PC-9 (cell line): ENCODE results near the gene BDH1.

ENCODE experiments used
- EZH2 ChIP-seq: fragments of 200-600 bp; sonication (generic); IDR thresholded peaks from 2 replicates; pipeline ENCODE4 v1.8.0; 2017; ENCODE audit warnings: antibody characterized with exemption, low read depth
- TF ChIP-seq, protein P1 (sequence below): fragments of 200-600 bp; sonication (generic); conservative IDR thresholded peaks from 2 replicates; pipeline ENCODE4 v1.6.1; 2017; ENCODE audit warnings: mixed run types, antibody characterized with exemption, mild to moderate bottlenecking, moderate library complexity

GRCh38 chr3:197499427-197499826 lies 56.3 kb downstream of the BDH1 start:
- TF ChIP-seq, protein P1, sequence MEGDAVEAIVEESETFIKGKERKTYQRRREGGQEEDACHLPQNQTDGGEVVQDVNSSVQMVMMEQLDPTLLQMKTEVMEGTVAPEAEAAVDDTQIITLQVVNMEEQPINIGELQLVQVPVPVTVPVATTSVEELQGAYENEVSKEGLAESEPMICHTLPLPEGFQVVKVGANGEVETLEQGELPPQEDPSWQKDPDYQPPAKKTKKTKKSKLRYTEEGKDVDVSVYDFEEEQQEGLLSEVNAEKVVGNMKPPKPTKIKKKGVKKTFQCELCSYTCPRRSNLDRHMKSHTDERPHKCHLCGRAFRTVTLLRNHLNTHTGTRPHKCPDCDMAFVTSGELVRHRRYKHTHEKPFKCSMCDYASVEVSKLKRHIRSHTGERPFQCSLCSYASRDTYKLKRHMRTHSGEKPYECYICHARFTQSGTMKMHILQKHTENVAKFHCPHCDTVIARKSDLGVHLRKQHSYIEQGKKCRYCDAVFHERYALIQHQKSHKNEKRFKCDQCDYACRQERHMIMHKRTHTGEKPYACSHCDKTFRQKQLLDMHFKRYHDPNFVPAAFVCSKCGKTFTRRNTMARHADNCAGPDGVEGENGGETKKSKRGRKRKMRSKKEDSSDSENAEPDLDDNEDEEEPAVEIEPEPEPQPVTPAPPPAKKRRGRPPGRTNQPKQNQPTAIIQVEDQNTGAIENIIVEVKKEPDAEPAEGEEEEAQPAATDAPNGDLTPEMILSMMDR, result no peak
- no peak for TF ChIP-seq EZH2
